ENCODE data around the gene GABBR2.
A peak's percentile ranks its signal among the peaks of the same experiment; 100 is the strongest.

Gene GABBR2

GRCh38 chr9:98619788-98620187 lies 88.9 kb downstream of the GABBR2 start:
- DNase-seq = peak; percentile 36

- peak; percentile 29 for DNase-seq
These were observed 93.1 kb downstream of the GABBR2 start for GRCh38 chr9:98615633-98616032.

- peak; percentile 28 for DNase-seq
These were observed 93.8 kb downstream of the GABBR2 start for GRCh38 chr9:98614941-98615340.

GRCh38 chr9:98612061-98612752 lies 96.5 kb downstream of the GABBR2 start:
- peak; percentile 85 for DNase-seq

GRCh38 chr9:98611319-98611718 lies 97.4 kb downstream of the GABBR2 start:
- no peak for DNase-seq

- no peak for DNase-seq
These were observed 98.0 kb downstream of the GABBR2 start for GRCh38 chr9:98610711-98611110.

GRCh38 chr9:98610211-98610610 lies 98.5 kb downstream of the GABBR2 start:
- DNase-seq = no peak

GRCh38 chr9:98609646-98610045 lies 99.1 kb downstream of the GABBR2 start:
- DNase-seq = no peak

GRCh38 chr9:98607787-98608186 lies 100.9 kb downstream of the GABBR2 start:
- no peak for DNase-seq

GRCh38 chr9:98607152-98607551 lies 101.6 kb downstream of the GABBR2 start:
- no peak for DNase-seq

GRCh38 chr9:98606730-98607129 lies 102.0 kb downstream of the GABBR2 start:
- no peak for DNase-seq

GRCh38 chr9:98605116-98605515 lies 103.6 kb downstream of the GABBR2 start:
- DNase-seq = no peak

GRCh38 chr9:98603821-98604383 lies 104.8 kb downstream of the GABBR2 start:
- DNase-seq = peak; percentile 48

- DNase-seq = no peak
These were observed 105.8 kb downstream of the GABBR2 start for GRCh38 chr9:98602839-98603500.

GRCh38 chr9:98600631-98601030 lies 108.1 kb downstream of the GABBR2 start:
- no peak for DNase-seq

- no peak for DNase-seq
These were observed 109.0 kb downstream of the GABBR2 start for GRCh38 chr9:98599566-98600216.

GRCh38 chr9:98598861-98599260 lies 109.9 kb downstream of the GABBR2 start:
- DNase-seq = no peak

GRCh38 chr9:98597236-98597771 lies 111.4 kb downstream of the GABBR2 start:
- DNase-seq = peak; percentile 95

- peak; percentile 18 for DNase-seq
These were observed 112.2 kb downstream of the GABBR2 start for GRCh38 chr9:98596486-98596885.

- DNase-seq = no peak
These were observed 114.1 kb downstream of the GABBR2 start for GRCh38 chr9:98594546-98595160.

- DNase-seq = no peak
These were observed 115.1 kb downstream of the GABBR2 start for GRCh38 chr9:98593354-98594253.

GRCh38 chr9:98591696-98592095 lies 117.0 kb downstream of the GABBR2 start:
- DNase-seq = no peak

All from NCI-H69 (cell line).